Bone marrow (tissue), 2 donors: ENCODE measurements around the gene SRD5A1.

Source experiments
- DNase-seq, 2 donors: peaks; one replicate each; lab custom pipeline; 2025; lab: John Stamatoyannopoulos, UW

Gene SRD5A1

GRCh38 chr5:6713274-6714225 is 80.3 kb downstream of the SRD5A1 start, which contains the start of gene TENT4A:
TSS of gene TENT4A (plus strand) at chr5:6713432. CDS start at chr5:6713984, 552 bp downstream.
- no peak for DNase-seq

DNA sequence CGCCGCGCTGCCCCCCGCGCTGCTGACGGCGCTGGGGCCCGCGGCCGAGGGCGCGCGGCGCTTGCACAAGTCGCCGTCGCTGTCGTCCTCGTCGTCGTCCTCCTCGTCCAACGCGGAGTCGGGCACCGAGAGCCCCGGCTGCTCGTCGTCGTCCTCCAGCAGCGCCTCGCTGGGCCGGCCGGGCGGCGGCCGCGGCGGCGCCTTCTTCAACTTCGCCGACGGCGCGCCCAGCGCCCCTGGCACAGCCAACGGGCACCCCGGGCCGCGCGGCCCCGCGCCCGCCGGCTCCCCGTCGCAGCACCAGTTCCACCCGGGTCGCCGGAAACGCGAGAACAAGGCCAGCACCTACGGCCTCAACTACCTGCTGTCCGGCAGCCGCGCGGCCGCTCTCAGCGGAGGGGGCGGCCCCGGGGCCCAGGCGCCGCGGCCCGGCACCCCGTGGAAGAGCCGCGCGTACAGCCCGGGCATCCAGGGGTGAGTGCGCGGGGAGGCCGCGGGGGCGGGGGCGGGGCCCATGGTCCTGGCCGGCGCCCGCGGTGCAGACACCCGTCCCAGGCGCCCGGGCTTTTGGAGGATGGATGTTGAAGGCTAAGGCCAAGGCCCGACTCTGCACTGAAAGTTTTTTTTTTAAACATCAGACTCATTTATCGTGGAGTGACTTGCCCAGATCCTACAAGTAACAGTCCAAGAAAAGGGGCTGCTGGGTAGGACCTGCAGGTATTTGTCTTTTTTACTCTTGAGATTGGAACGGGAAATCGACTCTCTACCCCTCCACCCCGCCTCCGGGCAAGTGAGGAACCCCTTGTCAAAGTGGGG is 81.2 kb downstream of the SRD5A1 start:
- no peak for DNase-seq

GRCh38 chr5:6715271-6715670 is 82.0 kb downstream of the SRD5A1 start:
- DNase-seq = no peak

- DNase-seq = no peak
Observed at GRCh38 chr5:6715758-6716628, 82.8 kb downstream of the SRD5A1 start.

DNA sequence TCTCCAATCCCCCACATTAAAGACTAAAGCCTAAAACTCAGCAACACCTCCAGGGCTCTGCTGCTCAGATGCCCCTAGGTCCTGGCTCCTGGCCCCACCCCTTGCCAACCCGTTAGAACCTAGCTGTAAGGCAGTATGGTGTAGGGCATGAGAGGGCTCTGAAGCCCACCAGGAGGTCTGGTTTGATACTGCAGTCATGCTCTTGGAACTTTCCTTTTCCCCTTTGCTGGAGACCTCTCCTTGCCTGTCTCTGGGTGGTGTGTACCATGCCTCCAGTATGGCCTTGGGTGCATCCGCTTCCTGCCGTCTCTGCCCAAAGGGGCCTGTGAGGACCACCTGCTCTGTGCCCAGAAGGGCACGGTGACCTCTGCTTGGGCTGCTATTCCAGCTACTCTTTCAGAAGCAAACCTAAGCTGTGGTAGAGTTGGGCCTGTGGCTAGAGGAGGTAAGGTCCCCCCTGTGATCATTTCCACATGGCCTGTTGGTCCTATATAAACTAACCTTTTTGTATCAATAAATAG is 83.4 kb downstream of the SRD5A1 start:
- no peak for DNase-seq

DNA sequence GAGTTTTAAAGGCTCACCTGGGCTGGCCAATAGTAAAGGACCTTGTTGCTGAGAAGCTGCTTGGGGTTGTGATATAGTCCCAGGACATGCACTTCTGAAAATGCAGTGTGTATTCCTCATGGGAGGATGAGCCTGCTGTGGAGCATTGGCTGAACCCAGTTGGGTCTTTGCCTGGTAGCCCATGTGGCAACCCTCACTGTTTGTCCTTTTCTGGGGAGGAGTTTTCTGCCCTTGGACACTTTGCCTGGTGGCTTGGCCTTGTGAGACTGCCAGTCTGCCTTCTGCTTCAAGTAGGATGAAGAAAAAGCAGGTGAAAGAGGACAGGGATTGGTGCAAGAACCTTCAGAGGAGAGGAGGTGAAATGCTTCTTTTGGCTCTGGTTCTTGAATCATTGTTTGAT is 84.0 kb downstream of the SRD5A1 start:
- DNase-seq = no peak

GRCh38 chr5:6717687-6718086 is 84.4 kb downstream of the SRD5A1 start:
- no peak for DNase-seq

GRCh38 chr5:6718161-6718681 is 85.0 kb downstream of the SRD5A1 start:
- no peak for DNase-seq

DNA sequence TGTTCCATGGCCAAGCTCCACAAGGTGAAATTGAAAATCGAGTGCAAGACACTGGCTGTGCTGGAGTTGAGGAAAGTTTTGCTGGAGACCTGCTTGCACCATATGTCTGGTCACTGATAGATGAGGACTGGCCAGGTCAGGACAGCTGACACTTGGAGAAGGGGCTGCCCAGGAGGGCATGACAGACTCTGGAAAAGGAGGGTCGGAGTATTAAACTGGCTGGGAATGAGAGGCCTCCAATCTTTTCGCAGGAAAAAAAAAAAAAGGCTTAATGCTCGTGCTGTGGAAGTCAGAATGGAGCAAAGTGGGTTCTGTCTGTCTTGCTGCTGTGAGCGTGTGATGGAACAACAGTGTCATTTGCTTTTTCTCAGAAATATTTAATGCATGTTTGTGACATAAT is 85.5 kb downstream of the SRD5A1 start:
- DNase-seq = no peak

GRCh38 chr5:6719417-6719816 is 86.2 kb downstream of the SRD5A1 start:
- no peak for DNase-seq

GRCh38 chr5:6719896-6720560 is 86.8 kb downstream of the SRD5A1 start:
- DNase-seq = no peak

- DNase-seq = no peak
Observed at GRCh38 chr5:6720561-6720921, 87.3 kb downstream of the SRD5A1 start.

DNA sequence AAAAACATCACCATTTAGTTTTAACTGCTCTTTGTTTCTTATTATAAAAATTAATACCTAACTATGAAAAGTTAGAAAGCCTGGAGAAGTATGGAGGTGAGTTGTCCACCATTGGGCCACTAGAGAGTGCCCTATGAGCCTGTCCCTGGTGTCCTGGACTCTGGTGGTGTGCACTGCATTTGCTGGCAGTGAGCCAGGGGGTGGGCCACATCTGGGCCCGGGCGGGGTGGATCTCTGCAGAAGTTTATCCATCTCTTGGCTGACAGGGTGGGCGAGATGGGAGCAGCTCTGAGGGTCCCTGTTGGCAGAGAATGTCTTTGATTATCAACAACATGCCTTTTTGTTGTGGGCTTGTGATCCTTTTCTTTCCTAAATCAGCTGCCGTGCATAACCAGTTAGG is 88.2 kb downstream of the SRD5A1 start:
- DNase-seq = no peak

GRCh38 chr5:6722015-6722414 is 88.8 kb downstream of the SRD5A1 start:
- DNase-seq = peak in 1 of 2 donors; percentile 5

DNA sequence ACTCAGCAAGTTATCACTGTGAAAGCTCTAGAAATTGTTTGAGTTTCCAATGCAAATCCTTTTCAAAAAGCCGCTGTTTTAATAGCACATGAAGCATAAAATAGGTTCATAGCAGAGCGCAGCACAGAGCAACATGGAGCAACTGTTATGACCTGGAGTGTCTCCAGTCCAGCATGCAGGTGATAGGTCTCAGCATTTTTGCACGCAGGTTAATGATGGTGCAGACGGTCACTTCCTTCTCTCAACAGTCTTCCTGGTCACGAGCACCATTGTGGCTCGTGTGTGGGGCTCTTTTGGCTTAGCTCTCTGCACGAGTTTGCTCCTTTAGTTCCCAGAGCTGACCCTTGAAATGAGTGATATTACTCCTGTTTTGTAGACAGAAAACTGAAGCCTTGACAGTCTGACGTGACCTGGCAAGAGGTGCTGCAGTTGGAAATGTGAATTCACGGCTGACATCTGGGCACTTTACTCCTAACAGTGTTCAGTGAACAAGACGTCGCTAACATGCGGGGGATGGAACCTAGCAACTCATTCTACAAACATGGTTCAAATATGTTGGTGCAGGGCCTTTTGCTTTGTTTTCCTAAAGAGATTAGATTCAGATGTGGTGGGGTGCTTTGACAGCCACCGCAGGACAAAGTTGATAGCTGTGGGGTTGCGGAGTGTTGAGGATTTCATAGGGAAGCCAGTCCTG is 90.0 kb downstream of the SRD5A1 start:
- DNase-seq = no peak

DNA sequence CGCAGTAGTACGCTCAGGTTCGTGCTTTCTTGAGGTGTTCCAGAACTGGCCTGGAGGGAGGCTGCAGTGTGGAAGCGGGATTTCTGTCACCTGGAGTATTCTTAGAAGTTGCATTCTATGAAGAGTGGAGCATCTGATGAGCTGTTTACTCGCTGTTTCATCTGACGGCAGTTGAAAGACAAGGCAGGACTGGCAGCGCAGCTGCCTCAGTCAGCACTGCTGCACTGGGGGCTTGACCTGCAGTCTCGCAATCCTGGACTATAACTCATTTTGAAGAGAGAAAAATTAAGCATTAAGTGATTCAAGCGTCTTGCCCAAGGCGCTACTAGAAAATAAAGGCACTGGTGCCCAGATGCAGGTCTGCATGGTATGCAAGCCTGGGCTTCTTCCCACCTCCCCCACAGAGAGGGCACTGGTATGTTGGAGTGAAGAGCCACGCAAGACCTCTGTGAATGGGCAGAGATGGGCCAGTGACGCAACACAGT is 90.6 kb downstream of the SRD5A1 start:
- no peak for DNase-seq
